Panc1 (cell line): ENCODE data around the gene TCHH. TPM values are rescaled to one million over a fixed set of nuclear protein-coding genes. Genes with fewer than 3 reads are reported as not detected.
"Not testable (repeated sequence)": the region's sequence is repeated elsewhere in the genome, so short reads cannot be mapped to it uniquely, and the experiment has no call there.

ENCODE experiments used
- ATAC-seq: fragments of 200-7000 bp; cut with Tn5 transposase; 2 replicates; pipeline ENCODE4 v1.9.1; 2020; ENCODE audit warnings: mild to moderate bottlenecking, moderate library complexity
- BruUV-seq: library from RNA; stranded (reverse); fragments of 400-500 nt; replicated peaks from 2 replicates; lab custom pipeline; 2021; lab: Mats Ljungman, UMichigan
- CTCF ChIA-PET: fragments of 300-600 bp; sonication (Branson Sonifier 250); formaldehyde crosslinking; loops from one replicate; lab custom pipeline; 2022; ENCODE audit warnings: antibody characterized with exemption; lab: Charles Lee
- POLR2A ChIA-PET: fragments of 300-600 bp; sonication (Branson Sonifier 250); formaldehyde crosslinking; loops from one replicate; lab custom pipeline; 2022; ENCODE audit warnings: antibody characterized with exemption; lab: Charles Lee
- DNase-seq: peaks from one replicate; pipeline ENCODE4 v3.0.0-alpha.2; 2010; ENCODE audit warnings: low read depth, low spot score
- H3K27ac ChIP-seq: 2 replicates; pipeline ENCODE4 v1.5.1; 2011; ENCODE audit warnings: mild to moderate bottlenecking, low read length, inconsistent platforms
- H3K27me3 ChIP-seq: fragments of 200-500 bp; sonication (Bioruptor generic); 2 replicates; pipeline ENCODE4 v1.6.0; 2014; ENCODE audit warnings: low read length, inconsistent platforms; ENCODE audit not compliant: control insufficient read depth, insufficient read depth
- H3K36me3 ChIP-seq: fragments of 200-500 bp; sonication (Bioruptor generic); 2 replicates; pipeline ENCODE4 v1.5.1; 2014; ENCODE audit warnings: inconsistent platforms, mild to moderate bottlenecking, low read length, moderate library complexity; ENCODE audit not compliant: control insufficient read depth, insufficient read depth
- H3K4me1 ChIP-seq: 2 replicates; pipeline ENCODE4 v1.5.1; 2011; ENCODE audit warnings: inconsistent platforms, mild to moderate bottlenecking, low read length, moderate library complexity; ENCODE audit not compliant: control insufficient read depth, insufficient read depth
- H3K4me3 ChIP-seq, 2 experiments: 2 replicates each; pipeline ENCODE4 v1.5.1; 2011 to 2012; ENCODE audit warnings: low read depth in 2 of 2, low read length in 2 of 2, mild to moderate bottlenecking in 2 of 2, inconsistent platforms in 1 of 2, moderate library complexity in 1 of 2
- H3K9me3 ChIP-seq: fragments of 200-500 bp; sonication (Bioruptor generic); 2 replicates; pipeline ENCODE4 v1.5.1; 2014; ENCODE audit warnings: low read depth, mild to moderate bottlenecking, inconsistent platforms, low read length, moderate library complexity; ENCODE audit not compliant: control insufficient read depth, insufficient read depth
- POLR2AphosphoS5 ChIP-seq: IDR thresholded peaks from 2 replicates; pipeline ENCODE4 v1.6.1; 2012; ENCODE audit warnings: mild to moderate bottlenecking, low read depth, low read length, moderate library complexity
- SIN3A ChIP-seq: IDR thresholded peaks from 2 replicates; pipeline ENCODE4 v1.6.1; 2012; ENCODE audit warnings: low read depth, mild to moderate bottlenecking, low read length, moderate library complexity, borderline replicate concordance; ENCODE audit not compliant: insufficient read depth
- TCF7L2 ChIP-seq: IDR thresholded peaks from 2 replicates; pipeline ENCODE4 v1.6.1; 2011; ENCODE audit warnings: mild to moderate bottlenecking, low read depth, low read length, inconsistent platforms
- in situ Hi-C: cut with HindIII; loops from 2 replicates; pipeline ENCODE4 v1.10.0; 2016; ENCODE audit warnings: low sequenced_read_pairs, low pct_unique_long_range_greater_than_20kb
- intact Hi-C: fragments of 100-400 bp; cut with micrococcal nuclease; formaldehyde crosslinking; loops from one replicate; pipeline ENCODE4 v1.10.0; 2022; ENCODE audit not compliant: unreplicated experiment
- total RNA-seq: library from RNA; stranded (reverse); gene quantifications from one replicate; pipeline ENCODE4 v1.2.1, GENCODE V29; 2021; ENCODE audit not compliant: unreplicated experiment
- TF ChIP-seq, protein P1 (sequence below): fragments of 450-650 bp; IDR thresholded peaks from 2 replicates; pipeline ENCODE4 v1.5.1; 2017; ENCODE audit warnings: mild to moderate bottlenecking
- TF ChIP-seq, protein P2 (sequence below), 2 experiments: IDR thresholded peaks; 2 replicates each; pipeline ENCODE4 v1.6.1; 2011 to 2012; ENCODE audit warnings: low read depth in 2 of 2, control low read depth in 1 of 2, low read length in 1 of 2, mild to moderate bottlenecking in 1 of 2, moderate library complexity in 1 of 2; ENCODE audit not compliant: insufficient read depth in 1 of 2

Gene TCHH
- total RNA-seq, 1 experiment from 2014 or later: 0.28 TPM

GRCh38 chr1:152086760-152087159, 28.5 kb downstream of the TCHH start:
- no peak overlapping the region for H3K4me3 ChIP-seq
- ATAC-seq (no peak), DNase-seq (no peak)
- CTCF ChIA-PET: no interaction called here
- H3K27ac ChIP-seq: no peak overlapping the region
- no peak for TF ChIP-seq POLR2AphosphoS5
- TF ChIP-seq SIN3A: no peak
- TF ChIP-seq, protein P1, sequence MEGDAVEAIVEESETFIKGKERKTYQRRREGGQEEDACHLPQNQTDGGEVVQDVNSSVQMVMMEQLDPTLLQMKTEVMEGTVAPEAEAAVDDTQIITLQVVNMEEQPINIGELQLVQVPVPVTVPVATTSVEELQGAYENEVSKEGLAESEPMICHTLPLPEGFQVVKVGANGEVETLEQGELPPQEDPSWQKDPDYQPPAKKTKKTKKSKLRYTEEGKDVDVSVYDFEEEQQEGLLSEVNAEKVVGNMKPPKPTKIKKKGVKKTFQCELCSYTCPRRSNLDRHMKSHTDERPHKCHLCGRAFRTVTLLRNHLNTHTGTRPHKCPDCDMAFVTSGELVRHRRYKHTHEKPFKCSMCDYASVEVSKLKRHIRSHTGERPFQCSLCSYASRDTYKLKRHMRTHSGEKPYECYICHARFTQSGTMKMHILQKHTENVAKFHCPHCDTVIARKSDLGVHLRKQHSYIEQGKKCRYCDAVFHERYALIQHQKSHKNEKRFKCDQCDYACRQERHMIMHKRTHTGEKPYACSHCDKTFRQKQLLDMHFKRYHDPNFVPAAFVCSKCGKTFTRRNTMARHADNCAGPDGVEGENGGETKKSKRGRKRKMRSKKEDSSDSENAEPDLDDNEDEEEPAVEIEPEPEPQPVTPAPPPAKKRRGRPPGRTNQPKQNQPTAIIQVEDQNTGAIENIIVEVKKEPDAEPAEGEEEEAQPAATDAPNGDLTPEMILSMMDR: no peak
- in situ Hi-C loops (no loop called here), intact Hi-C loops (no loop called here)
- no peaks in the 10 kb centered on the region for H3K4me1 ChIP-seq
- H3K36me3 ChIP-seq: no peaks in the 10 kb centered on the region
- POLR2A ChIA-PET: no interaction called here
- no TSS peak for BruUV-seq
- H3K9me3 ChIP-seq: no peaks in the 10 kb centered on the region
- peaks cover 21% of the 10 kb centered on the region for H3K27me3 ChIP-seq

- TF ChIP-seq, protein P2, sequence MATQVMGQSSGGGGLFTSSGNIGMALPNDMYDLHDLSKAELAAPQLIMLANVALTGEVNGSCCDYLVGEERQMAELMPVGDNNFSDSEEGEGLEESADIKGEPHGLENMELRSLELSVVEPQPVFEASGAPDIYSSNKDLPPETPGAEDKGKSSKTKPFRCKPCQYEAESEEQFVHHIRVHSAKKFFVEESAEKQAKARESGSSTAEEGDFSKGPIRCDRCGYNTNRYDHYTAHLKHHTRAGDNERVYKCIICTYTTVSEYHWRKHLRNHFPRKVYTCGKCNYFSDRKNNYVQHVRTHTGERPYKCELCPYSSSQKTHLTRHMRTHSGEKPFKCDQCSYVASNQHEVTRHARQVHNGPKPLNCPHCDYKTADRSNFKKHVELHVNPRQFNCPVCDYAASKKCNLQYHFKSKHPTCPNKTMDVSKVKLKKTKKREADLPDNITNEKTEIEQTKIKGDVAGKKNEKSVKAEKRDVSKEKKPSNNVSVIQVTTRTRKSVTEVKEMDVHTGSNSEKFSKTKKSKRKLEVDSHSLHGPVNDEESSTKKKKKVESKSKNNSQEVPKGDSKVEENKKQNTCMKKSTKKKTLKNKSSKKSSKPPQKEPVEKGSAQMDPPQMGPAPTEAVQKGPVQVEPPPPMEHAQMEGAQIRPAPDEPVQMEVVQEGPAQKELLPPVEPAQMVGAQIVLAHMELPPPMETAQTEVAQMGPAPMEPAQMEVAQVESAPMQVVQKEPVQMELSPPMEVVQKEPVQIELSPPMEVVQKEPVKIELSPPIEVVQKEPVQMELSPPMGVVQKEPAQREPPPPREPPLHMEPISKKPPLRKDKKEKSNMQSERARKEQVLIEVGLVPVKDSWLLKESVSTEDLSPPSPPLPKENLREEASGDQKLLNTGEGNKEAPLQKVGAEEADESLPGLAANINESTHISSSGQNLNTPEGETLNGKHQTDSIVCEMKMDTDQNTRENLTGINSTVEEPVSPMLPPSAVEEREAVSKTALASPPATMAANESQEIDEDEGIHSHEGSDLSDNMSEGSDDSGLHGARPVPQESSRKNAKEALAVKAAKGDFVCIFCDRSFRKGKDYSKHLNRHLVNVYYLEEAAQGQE (IDR thresholded peaks at IDR 0.05; ENCODE audit: insufficient read depth in 1 of 2, low read depth in 2 of 2, low read length in 1 of 2): no peak
- TF ChIP-seq SIN3A (no peak), POLR2AphosphoS5 (no peak), TCF7L2 (no peak)
- TF ChIP-seq, protein P1: no peak
- in situ Hi-C loops: no loop called here
- BruUV-seq: no TSS peak
- Histone ChIP-seq H3K36me3 (no peaks in the 10 kb centered on the region), H3K4me3 (no peak overlapping the region), H3K9me3 (no peaks in the 10 kb centered on the region), H3K27ac (no peak overlapping the region), H3K27me3 (peaks cover 19% of the 10 kb centered on the region), H3K4me1 (no peaks in the 10 kb centered on the region)
- POLR2A ChIA-PET: no interaction called here
- intact Hi-C loops: no loop called here
- DNase-seq (no peak), ATAC-seq (no peak)
- CTCF ChIA-PET: no interaction called here
These were observed 30.4 kb downstream of the TCHH start for GRCh38 chr1:152084853-152085252.

DNA sequence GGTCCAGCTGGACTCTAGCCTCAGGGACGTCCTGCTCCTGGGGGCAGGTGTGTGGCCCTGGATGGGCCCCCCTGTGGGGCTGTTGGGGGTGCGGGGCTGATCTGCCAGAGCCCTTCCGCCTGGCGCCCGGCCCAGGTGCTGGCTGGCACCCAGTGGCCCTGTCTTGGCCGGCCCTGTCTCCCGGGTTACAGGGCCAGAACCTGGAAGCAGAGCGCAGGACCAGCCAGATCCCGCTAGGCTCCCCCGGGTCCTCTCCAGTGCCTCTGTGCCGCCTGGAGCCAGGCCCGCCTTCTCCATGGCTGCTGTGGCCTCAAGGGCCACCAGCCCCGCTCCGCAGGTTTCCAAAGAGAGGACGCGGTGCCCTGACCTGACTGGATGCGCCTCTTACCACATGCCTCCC, 34.2 kb downstream of the TCHH start:
- CTCF ChIA-PET, POLR2A ChIA-PET, H3K27ac ChIP-seq, H3K27me3 ChIP-seq, DNase-seq, intact Hi-C loops, in situ Hi-C loops, ATAC-seq, H3K4me3 ChIP-seq, H3K9me3 ChIP-seq, H3K4me1 ChIP-seq, BruUV-seq, H3K36me3 ChIP-seq: not testable (repeated sequence)

DNA sequence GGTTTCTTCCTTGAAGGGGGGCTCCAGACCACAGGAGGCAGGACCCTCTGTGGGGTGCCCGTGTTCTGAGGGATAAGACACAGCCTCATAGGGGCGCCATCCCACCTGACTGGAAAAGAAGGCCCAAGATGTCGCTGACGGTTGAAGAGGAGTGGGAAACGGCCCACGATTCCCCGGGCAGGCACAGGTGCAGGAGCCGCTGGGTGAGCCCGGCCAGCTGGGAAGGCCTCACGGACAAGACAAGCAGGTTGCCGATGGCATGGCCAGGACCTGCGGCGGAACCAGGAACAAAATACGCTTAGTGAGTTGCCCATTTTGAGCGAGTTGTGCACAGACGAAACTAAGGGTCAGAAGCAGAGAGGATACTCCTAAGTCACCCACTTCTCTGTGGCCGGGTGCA, 34.8 kb downstream of the TCHH start:
- BruUV-seq, POLR2A ChIA-PET: not testable (repeated sequence)

More for the DNA sequence above, 34.8 kb downstream of the TCHH start:
- H3K4me3 ChIP-seq, H3K36me3 ChIP-seq, CTCF ChIA-PET, H3K27ac ChIP-seq, intact Hi-C loops, H3K9me3 ChIP-seq, ATAC-seq, in situ Hi-C loops, H3K27me3 ChIP-seq, H3K4me1 ChIP-seq, DNase-seq: not testable (repeated sequence)
